ENCODE measurements around the gene GNRH2.

GRCh38 chr20:3031524-3032147, 11.8 kb upstream of the GNRH2 start:
- TF ChIP-seq POLR2A (IDR thresholded peaks at IDR 0.05): no peak
- TF ChIP-seq, protein P1, sequence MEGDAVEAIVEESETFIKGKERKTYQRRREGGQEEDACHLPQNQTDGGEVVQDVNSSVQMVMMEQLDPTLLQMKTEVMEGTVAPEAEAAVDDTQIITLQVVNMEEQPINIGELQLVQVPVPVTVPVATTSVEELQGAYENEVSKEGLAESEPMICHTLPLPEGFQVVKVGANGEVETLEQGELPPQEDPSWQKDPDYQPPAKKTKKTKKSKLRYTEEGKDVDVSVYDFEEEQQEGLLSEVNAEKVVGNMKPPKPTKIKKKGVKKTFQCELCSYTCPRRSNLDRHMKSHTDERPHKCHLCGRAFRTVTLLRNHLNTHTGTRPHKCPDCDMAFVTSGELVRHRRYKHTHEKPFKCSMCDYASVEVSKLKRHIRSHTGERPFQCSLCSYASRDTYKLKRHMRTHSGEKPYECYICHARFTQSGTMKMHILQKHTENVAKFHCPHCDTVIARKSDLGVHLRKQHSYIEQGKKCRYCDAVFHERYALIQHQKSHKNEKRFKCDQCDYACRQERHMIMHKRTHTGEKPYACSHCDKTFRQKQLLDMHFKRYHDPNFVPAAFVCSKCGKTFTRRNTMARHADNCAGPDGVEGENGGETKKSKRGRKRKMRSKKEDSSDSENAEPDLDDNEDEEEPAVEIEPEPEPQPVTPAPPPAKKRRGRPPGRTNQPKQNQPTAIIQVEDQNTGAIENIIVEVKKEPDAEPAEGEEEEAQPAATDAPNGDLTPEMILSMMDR (IDR thresholded peaks at IDR 0.05): no peak

All from lower leg skin (tissue), 3 donors.